Prostate gland (tissue), 2 donors: Measurements from ENCODE around the gene VENTX.

Experiments used
- CTCF ChIP-seq, 4 experiments: fragments of 200-600 bp in 2 of 4; fragments of 450-650 bp in 2 of 4; sonication (generic) in 2 of 4; IDR thresholded peaks; 1 replicate in 3 of 4; 2 replicates in 1 of 4; pipeline ENCODE4 v1.5.1; 2016 to 2019; ENCODE audit warnings: antibody characterized with exemption in 4 of 4, mild to moderate bottlenecking in 2 of 4, moderate library complexity in 2 of 4
- POLR2AphosphoS5 ChIP-seq: sonication (generic); formaldehyde crosslinking; IDR thresholded peaks from one replicate; pipeline ENCODE4 v1.6.1; 2017; ENCODE audit warnings: antibody characterized with exemption

GRCh38 chr10:133224756-133225372, 12.8 kb upstream of the VENTX start:
- TF ChIP-seq CTCF (IDR thresholded peaks at IDR 0.05): no peak
- no peak for TF ChIP-seq POLR2AphosphoS5
